HG03175 (cell line): ENCODE data around the gene CD164L2.
"Not testable (repeated sequence)": the region's sequence is repeated elsewhere in the genome, so short reads cannot be mapped to it uniquely, and the experiment has no call there.

ENCODE experiments used
- ATAC-seq: cut with Tn5 transposase; IDR thresholded peaks from one replicate; pipeline ENCODE4 v1.9.1; 2021; ENCODE audit warnings: mild to moderate bottlenecking, moderate library complexity; ENCODE audit not compliant: unreplicated experiment

The CD164L2 gene

DNA sequence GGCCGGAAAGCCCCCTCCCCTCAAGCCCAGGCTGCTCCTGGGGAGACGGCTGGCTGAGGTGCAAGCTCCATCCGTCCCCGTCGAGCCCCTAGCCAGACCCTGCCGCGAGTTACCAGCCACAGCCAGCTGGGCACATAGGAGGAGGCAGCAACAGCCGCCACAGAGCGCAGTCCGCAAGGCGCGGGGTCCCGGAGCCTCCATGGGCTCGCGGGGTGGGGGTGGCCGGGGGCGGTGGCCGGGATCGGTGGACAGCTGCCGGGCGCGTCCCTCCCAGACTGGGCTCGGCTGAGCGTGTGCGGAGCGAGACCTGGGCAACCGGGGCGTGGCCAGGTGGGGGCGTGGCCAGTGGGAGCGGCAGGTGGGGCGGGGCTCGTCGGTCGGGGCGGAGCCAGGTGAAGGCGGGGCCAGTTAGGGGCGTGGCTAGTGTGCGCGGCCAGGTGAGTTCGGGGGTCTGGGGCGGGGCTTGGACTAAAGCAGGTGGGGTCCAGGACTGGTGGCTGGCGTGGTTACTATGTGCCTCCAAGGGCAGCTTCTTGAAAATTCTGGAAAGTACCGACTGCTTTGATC is at the start of gene CD164L2:
Gene CD164L2, minus strand, starts transcription at position 295 of the 567 bp plus-strand sequence. Its CDS starts 94 bp downstream, at position 201.
- no peak for ATAC-seq

DNA sequence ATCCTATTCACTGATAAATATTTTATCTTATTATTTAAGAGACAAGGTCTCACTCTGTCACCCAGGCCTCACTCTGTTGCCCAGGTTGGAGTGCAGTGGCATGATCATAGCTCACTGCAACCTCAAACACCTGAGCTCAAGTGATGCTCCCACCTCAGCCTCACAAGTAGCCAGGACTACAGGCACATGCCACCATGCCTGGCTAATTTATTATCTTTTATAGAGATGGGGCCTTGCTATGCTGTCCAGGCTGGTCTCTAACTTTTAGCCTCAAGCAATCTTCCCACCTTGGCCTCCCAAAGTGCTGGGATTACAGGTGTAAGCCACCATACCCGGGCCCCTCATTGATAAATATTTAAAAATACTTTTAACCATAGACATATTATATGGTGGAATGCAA is 49.6 kb upstream of the CD164L2 start:
- not testable (repeated sequence) for ATAC-seq

DNA sequence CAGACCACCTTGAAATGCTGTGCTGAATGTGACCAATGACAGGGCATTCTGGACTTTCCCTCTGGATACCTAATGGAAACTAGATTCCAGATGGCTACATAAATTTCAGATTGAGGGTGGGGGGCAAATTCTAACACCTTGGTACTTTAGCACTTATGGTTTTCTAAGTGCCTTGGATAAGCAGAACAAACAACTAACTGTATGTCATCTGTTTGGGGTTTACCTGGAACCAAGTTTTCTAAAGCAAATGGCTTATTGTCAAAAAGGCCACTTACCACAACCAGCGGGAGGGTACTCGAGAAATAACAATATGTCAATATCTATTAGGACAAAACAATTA is 48.4 kb upstream of the CD164L2 start:
- no peak for ATAC-seq

DNA sequence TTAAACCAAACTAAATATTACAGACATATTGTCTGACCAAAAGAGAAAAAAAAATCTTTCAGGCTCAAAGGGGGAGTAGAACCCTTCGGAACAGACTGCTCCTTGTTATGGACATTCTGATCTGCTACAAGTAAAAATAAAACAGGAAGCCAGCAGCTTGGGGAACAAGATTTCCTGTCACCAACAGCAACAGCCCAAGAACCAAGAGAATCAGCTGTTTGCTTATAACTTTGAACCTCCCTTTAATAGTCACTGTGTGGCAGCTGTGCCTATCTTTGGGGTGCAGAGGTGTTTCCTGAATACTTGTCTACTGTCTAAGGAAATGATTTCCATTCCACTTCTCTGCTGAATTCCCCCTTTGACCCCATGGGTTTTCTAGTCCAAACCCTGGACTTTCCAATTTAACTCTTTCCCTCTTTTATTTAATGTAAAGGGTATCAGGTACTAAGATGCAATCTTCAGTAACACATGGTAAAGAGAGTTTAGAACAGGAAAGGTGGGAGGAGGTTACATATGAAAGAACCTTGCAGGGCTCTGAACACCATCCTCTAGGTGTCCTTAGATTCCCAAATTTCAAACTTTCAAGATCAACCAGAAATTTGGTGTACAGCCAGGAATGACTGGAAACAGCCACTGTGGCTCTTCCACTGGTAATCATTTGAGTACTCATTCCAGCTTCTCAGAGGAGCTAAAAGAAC is 47.9 kb upstream of the CD164L2 start:
- no peak for ATAC-seq

DNA sequence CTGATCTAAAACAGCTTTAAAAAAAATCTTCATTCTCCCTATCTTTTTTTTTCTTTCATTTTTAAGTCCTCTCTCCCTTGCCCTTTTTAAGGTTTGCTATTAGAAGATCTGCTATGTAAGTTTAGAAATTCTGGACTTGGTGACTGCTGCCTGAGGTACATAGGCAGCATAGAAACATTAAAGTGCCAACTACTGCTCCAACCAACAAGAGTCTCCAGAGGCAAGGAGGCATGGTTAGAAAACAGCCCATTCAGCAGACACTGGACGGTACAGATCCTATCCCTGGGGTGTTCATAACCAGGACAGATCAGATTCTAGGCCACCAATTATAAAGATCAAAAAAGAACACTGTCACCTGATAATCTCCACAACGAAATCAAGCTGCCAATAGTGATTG is 45.9 kb upstream of the CD164L2 start:
- ATAC-seq: no peak

DNA sequence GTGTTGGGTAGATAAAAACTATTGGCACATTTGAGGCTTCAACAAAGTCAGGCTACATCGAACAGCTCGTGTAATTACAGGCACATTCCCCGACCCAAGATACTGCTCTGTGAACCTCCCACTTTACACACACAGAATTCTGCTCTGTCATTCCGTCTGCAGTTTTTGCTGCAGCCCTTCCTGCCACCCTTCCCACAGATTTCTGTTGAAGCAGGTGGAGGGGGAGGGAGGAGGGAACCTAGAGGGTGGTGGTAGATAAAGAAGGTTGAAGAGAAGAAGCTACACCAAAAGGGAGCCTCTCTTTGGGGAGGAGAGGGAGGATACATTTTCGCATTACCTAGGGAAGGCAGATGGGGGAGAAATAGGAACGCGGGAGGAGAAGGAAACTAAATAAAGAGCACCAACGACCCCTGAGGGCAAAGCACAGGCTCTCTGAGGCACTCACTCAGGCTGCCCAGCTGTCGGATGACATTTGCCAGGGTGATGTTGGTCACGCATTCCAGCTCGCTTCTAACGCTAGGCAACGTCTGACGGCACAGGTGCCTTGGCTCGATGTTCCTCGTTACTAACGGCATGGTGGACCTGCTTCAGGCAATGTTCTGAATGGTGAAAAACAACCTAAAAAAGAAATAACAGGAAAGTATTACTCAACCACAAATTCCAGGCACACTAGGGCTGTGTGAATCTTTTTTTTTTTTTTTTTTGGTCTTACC is 45.3 kb upstream of the CD164L2 start:
- ATAC-seq: no peak

DNA sequence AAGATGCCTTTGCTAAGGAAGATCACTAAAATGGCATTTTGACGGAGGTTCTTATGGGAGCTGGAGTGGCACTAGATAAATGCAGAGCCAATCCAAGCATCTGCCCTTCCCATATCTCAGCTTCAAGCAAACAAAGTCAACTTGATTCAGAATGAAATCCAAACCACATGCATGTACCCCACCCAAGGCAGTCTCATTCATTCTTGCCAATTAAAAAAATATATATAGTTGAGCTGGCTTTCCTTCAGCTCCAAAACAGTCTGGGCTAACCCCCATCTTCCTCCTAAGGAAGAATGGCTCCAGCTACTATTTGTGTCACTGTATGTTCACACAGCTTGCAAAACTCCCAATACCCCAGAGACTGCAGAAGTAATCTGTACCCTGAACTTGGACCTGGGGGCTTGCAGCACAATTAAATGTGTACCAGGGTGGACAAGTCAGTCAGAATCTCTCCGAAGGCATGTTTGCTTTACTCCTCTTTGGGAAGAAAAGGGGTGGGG is 44.7 kb upstream of the CD164L2 start:
- ATAC-seq: no peak

DNA sequence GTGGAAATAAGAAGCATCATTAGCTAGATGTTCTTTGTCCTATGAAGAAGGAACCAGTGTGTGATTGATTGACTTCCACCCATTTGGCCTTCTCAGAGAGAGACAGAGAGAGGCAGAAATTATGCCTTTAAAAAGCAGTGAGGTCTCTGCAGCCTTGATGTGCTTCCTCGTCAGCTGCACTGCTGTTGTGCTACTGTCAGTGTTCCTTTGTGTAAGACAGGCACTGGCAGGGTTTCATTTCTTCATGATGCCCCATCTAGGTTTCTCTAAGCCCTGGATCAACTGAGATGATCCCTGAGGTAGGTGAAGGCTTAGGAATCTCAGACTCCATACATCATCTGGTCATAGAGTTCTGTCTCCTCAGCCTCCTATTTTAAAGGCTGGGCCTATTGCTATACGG is 44.2 kb upstream of the CD164L2 start:
- ATAC-seq: no peak

DNA sequence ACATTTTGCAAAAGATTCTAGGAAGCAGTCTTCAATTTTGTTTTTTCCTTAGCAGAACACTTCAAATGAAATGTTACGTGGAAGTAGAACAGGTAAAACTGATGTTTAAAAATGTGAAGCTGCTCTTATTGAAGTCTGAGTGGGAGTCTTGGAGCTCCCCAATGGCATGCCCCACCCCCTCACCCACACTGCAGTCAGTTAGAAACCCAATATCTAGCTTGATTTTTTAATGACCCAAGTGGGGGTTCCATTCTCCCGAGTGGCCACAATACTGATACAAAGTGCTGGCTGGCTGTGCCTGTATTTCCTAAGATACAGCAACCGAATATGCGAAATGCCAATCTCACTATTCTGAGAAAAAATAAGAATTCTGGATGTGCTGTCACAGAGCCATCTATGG is 40.6 kb upstream of the CD164L2 start:
- ATAC-seq: no peak

DNA sequence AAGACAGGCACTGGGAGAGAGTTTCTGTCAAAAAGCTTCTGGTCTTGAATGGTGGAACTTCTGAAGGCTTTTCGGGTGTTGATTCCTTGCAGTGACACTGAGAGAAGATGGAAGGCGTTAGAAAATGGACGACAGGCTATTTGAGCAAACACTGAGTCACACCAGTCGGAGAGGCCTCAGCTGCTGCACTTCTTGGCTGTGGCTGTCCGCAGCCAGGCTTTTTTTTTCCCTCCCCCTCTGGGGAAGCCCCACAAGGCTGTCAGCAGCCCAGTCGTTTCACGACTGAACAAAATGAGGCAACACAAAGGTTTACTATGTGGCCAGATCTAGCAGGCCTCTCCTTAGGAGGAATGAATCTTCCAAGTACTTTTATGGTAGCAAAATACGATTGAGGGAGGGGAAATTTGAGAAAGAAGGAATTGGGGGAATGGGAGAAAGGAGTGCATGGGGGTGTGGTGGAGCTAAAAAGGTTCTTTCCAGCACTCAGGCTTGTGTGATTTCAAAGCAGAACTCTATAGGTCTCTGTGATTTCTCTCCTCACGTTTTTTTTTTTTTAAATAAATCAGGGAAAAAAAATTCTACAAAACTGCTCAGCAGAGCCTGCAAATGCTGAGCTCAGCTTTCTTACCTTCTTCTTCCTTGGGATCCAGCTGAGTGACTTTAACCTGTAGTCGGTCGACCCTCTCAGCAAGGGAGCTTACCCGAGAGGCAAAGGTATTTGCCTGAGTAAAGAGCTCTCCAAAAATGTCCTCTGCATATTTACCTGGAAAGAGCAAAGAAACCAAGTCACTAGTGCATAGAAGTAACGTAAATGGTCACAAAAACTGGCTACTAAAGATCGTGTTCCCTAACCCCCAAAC is 35.4 kb upstream of the CD164L2 start:
- no peak for ATAC-seq

DNA sequence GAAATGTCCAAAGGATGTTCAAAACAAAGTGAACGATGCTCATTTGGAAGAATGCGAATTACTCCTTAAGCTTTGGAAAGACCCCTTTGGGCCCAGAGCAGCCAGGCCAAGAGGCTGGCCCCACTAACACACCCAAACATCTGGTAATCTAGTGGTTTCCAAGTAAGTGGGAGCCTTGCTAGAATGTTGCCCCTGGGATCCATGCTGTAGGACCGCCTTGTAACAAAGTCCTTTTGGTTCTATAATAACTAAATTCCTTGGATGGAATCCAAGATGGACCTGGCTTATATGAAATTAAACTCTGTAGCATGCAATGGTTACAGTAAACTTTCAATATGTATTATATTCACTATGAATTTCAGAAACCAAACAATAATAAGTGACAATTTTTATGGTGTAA is 34.6 kb upstream of the CD164L2 start:
- ATAC-seq: no peak

DNA sequence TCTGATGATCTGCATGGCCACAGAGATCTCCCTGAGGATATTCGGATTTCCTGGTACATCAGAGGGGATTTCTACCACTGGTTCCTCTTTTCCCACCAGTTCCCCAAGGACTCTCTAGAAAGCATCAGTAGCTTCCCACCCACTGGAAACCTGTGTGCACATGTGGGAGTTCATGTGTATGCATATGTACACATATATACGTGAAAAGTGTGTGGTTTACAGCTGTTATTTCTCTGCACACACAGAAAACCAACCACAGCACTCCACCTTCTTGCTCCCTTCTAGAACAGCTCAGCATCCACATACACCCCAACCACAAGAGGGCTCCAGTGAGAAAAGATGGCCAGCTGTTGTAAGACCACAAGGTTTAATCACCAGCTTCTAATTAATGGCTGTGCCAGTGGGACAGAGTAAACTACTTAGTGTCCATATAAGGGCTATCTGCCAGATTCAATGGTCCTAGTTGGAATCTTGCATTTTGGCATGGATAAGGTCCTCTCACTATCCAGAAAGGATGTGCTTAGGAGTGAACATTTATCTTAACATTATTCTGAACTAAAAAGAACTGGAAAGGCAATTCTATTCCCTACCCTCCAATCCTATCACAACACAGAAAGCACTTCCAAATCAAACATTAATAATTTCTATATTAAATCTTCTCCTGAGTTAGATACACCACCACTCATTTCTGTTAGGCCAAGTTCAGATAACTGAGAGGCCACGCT is 33.4 kb upstream of the CD164L2 start:
- ATAC-seq: no peak

DNA sequence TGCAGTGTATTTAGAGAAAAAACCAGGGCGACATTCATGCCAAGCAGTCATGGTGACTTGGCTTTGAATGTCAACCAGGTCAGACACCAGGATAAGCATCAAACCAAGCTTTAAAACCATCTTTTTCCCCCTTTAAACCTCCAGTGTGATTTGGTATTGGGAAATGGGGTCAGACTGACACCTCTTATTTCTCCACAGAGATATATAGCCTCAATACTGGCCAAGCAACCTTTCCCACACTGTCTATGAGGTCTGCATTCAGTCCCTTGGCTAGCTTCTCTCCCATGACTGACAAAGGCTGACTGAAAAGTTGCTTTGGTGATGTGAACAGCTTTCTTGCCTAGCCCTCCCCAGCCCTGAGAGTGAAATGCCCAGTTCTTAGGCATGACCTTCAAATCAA is 31.0 kb upstream of the CD164L2 start:
- no peak for ATAC-seq

DNA sequence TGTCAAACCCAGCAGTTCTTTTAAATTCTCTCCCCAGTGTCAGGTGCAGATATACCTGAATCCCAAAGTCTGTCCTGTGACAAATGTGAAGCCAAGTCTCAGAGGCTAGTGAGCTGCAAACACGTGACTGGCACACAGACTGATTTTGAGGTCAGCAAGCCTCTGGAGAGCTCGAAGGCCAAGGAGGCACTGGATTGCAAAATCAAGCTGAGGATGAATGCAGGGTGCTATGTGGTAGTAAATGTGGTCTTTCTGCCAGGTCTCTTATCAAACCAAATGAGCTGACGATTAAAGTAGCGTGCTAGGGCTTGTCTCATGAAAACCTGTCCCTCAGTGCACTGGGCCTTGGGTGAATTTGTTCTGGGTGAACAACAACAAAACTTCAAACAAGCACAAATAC is 29.9 kb upstream of the CD164L2 start:
- no peak for ATAC-seq

DNA sequence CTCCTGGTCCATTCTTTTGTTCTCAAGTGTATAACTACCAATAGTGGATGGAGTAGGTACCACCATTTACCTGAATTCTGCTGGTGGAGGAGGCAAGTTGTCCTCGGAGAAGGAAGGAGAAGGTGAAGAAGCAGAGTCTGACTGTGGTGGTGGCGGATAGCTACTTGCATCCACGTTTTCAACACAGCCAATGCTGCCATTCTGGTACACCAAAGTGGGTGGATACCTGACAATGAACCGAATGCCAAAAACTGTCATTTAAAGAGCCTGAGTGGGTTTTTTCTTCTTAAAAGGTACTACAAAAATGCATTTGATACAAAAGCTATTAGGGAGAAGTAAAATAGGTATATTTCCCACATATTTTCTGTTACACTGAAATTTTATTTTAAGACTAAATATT is 29.4 kb upstream of the CD164L2 start:
- no peak for ATAC-seq

DNA sequence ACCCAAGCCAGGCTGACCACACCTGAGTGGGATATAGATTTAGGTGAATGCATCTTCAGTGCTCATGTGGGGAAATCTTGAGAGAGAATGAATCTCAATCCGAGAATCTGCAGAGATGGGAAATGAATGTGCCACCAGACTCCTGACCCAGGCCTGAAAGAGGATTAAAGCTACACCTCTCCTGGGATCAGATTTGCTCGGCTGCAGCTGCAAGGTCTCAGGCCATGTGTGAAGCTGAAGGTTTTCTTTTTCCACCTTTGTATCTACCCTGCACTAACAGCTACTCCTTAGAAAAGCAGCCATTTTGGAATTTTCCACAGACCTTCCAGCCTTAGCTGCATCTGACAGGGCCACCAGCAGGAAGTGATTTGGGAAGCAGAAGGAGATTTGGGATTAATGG is 27.6 kb upstream of the CD164L2 start:
- ATAC-seq: no peak

DNA sequence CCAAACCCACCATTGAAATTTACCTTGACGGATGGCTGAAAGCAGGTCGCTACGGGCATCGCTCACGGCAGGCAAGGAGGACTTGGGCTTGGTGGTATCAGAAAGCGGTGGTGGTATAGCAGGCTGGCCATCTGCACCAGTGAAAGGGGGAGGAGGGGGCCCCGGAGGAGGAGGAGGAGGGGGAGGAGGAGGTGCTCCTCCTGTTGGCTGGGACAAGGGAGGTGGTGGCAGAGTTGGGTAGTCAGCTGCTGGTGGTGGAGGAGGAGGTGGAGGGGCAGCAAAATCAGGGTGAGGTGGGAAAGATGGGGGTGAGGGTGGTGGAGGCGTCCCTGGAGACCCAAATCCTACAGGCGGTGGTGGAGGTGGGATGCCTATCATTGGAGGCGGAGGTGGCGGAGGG is 26.5 kb upstream of the CD164L2 start:
- ATAC-seq: no peak

DNA sequence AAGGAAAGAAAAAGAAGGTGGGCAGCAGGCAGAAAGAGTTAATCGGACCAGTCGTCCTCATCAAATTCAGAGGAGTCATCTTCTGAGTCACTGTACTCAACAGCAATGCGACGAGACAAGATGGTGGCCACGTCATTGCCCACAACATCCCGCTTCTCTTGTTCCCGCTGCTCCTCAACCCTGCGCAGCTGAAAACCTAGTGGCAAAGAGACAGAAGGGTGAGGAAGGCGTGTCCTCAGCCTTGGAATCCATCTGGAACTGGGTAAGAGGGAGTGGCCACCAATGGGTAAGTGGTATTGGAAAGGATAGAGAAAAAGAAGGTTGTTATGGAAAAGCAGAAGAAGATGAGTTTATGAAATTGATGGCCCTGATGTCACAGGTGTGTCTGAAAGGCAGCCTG is 25.0 kb upstream of the CD164L2 start:
- no peak for ATAC-seq

DNA sequence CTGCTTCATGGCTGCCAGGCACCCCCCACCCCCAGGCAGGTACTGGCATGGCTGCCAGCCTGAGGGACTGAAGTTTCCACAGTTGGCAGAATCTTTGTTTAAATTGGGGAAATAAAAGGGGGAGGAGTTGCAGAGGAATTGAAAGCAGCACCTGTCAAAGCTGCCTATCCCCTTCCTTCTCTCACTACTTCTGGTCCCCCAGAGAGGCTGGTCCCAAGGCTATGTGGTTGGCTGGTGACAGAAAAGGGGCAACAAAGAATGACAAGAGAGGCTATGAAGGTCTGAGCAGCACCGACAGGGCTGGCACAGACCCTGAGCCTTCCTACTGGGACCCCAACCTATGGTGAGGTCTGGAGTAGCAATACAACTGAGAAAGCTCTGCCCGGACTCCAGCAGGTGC is 23.7 kb upstream of the CD164L2 start:
- not testable (repeated sequence) for ATAC-seq

DNA sequence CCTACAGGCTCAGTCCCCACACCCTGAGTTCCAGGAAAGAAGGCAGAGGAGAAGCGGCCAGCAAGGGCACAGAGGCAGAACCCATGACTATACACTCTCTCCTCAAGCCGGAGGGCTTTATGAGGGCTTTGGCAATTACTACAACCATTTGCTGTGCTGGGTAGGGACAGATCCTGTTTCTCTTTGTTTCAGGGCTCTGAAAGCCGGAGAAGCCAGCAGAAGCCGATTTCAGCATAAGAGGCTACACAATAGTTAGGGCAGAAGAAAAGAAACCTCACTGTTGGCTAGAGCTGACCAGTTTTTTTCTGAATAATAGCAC is 23.2 kb upstream of the CD164L2 start:
- ATAC-seq: no peak
